Panc1 (cell line): Measurements from ENCODE around the gene ACACA. TPM values are rescaled to one million over a fixed set of nuclear protein-coding genes. Genes with fewer than 3 reads are reported as not detected.

Source experiments
- ATAC-seq: fragments of 200-7000 bp; cut with Tn5 transposase; 2 replicates; pipeline ENCODE4 v1.9.1; 2020; ENCODE audit warnings: mild to moderate bottlenecking, moderate library complexity
- BruUV-seq: library from RNA; stranded (reverse); fragments of 400-500 nt; replicated peaks from 2 replicates; lab custom pipeline; 2021; lab: Mats Ljungman, UMichigan
- CTCF ChIA-PET: fragments of 300-600 bp; sonication (Branson Sonifier 250); formaldehyde crosslinking; loops from one replicate; lab custom pipeline; 2022; ENCODE audit warnings: antibody characterized with exemption; lab: Charles Lee
- POLR2A ChIA-PET: fragments of 300-600 bp; sonication (Branson Sonifier 250); formaldehyde crosslinking; loops from one replicate; lab custom pipeline; 2022; ENCODE audit warnings: antibody characterized with exemption; lab: Charles Lee
- DNase-seq: peaks from one replicate; pipeline ENCODE4 v3.0.0-alpha.2; 2010; ENCODE audit warnings: low read depth, low spot score
- H3K27ac ChIP-seq: 2 replicates; pipeline ENCODE4 v1.5.1; 2011; ENCODE audit warnings: mild to moderate bottlenecking, low read length, inconsistent platforms
- H3K27me3 ChIP-seq: fragments of 200-500 bp; sonication (Bioruptor generic); 2 replicates; pipeline ENCODE4 v1.6.0; 2014; ENCODE audit warnings: low read length, inconsistent platforms; ENCODE audit not compliant: control insufficient read depth, insufficient read depth
- H3K36me3 ChIP-seq: fragments of 200-500 bp; sonication (Bioruptor generic); 2 replicates; pipeline ENCODE4 v1.5.1; 2014; ENCODE audit warnings: inconsistent platforms, mild to moderate bottlenecking, low read length, moderate library complexity; ENCODE audit not compliant: control insufficient read depth, insufficient read depth
- H3K4me1 ChIP-seq: 2 replicates; pipeline ENCODE4 v1.5.1; 2011; ENCODE audit warnings: inconsistent platforms, mild to moderate bottlenecking, low read length, moderate library complexity; ENCODE audit not compliant: control insufficient read depth, insufficient read depth
- H3K4me3 ChIP-seq, 2 experiments: 2 replicates each; pipeline ENCODE4 v1.5.1; 2011 to 2012; ENCODE audit warnings: low read depth in 2 of 2, low read length in 2 of 2, mild to moderate bottlenecking in 2 of 2, inconsistent platforms in 1 of 2, moderate library complexity in 1 of 2
- H3K9me3 ChIP-seq: fragments of 200-500 bp; sonication (Bioruptor generic); 2 replicates; pipeline ENCODE4 v1.5.1; 2014; ENCODE audit warnings: low read depth, mild to moderate bottlenecking, inconsistent platforms, low read length, moderate library complexity; ENCODE audit not compliant: control insufficient read depth, insufficient read depth
- CTCF ChIP-seq: fragments of 450-650 bp; IDR thresholded peaks from 2 replicates; pipeline ENCODE4 v1.5.1; 2017; ENCODE audit warnings: mild to moderate bottlenecking
- POLR2AphosphoS5 ChIP-seq: IDR thresholded peaks from 2 replicates; pipeline ENCODE4 v1.6.1; 2012; ENCODE audit warnings: mild to moderate bottlenecking, low read depth, low read length, moderate library complexity
- REST ChIP-seq, 2 experiments: IDR thresholded peaks; 2 replicates each; pipeline ENCODE4 v1.6.1; 2011 to 2012; ENCODE audit warnings: low read depth in 2 of 2, control low read depth in 1 of 2, low read length in 1 of 2, mild to moderate bottlenecking in 1 of 2, moderate library complexity in 1 of 2; ENCODE audit not compliant: insufficient read depth in 1 of 2
- SIN3A ChIP-seq: IDR thresholded peaks from 2 replicates; pipeline ENCODE4 v1.6.1; 2012; ENCODE audit warnings: low read depth, mild to moderate bottlenecking, low read length, moderate library complexity, borderline replicate concordance; ENCODE audit not compliant: insufficient read depth
- TCF7L2 ChIP-seq: IDR thresholded peaks from 2 replicates; pipeline ENCODE4 v1.6.1; 2011; ENCODE audit warnings: mild to moderate bottlenecking, low read depth, low read length, inconsistent platforms
- in situ Hi-C: cut with HindIII; loops from 2 replicates; pipeline ENCODE4 v1.10.0; 2016; ENCODE audit warnings: low sequenced_read_pairs, low pct_unique_long_range_greater_than_20kb
- intact Hi-C: fragments of 100-400 bp; cut with micrococcal nuclease; formaldehyde crosslinking; loops from one replicate; pipeline ENCODE4 v1.10.0; 2022; ENCODE audit not compliant: unreplicated experiment
- total RNA-seq: library from RNA; stranded (reverse); gene quantifications from one replicate; pipeline ENCODE4 v1.2.1, GENCODE V29; 2021; ENCODE audit not compliant: unreplicated experiment

ACACA gene
- total RNA-seq, 1 experiment from 2014 or later: 131 TPM

- DNase-seq (no peak), ATAC-seq (no peak)
- ChIA-PET CTCF (interaction anchor here (0.5 kb wide), 1 partner anchor 69 kb away, joined by 7 read pairs; no protein-coding TSS in a partner anchor), POLR2A (no interaction called here)
- Histone ChIP-seq H3K9me3 (no peaks in the 10 kb centered on the region), H3K36me3 (no peaks in the 10 kb centered on the region; the same call in 1 of the 2 replicates), H3K4me3 (no peak overlapping the region), H3K27ac (no peak overlapping the region), H3K27me3 (no peaks in the 10 kb centered on the region), H3K4me1 (peaks cover 9% of the 10 kb centered on the region)
- in situ Hi-C loops: no loop called here
- TF ChIP-seq SIN3A (no peak), REST (IDR thresholded peaks at IDR 0.05; ENCODE audit: insufficient read depth in 1 of 2, low read depth in 2 of 2, low read length in 1 of 2) (no peak), CTCF (no peak), TCF7L2 (no peak), POLR2AphosphoS5 (no peak)
- BruUV-seq: no TSS peak
- intact Hi-C loops: no loop called here
These were observed 106.0 kb downstream of the ACACA start for GRCh38 chr17:37300683-37301082.

- H3K9me3 ChIP-seq: no peaks in the 10 kb centered on the region
- H3K4me1 ChIP-seq: peaks cover 9% of the 10 kb centered on the region
- H3K27me3 ChIP-seq: no peaks in the 10 kb centered on the region
- no peak for TF ChIP-seq POLR2AphosphoS5
- no peak for TF ChIP-seq TCF7L2
- TF ChIP-seq CTCF: no peak
- TF ChIP-seq REST (IDR thresholded peaks at IDR 0.05; ENCODE audit: insufficient read depth in 1 of 2, low read depth in 2 of 2, low read length in 1 of 2): no peak
- no peak for TF ChIP-seq SIN3A
- ChIA-PET POLR2A (no interaction called here), CTCF (no interaction called here)
- H3K27ac ChIP-seq: no peak overlapping the region
- BruUV-seq: no TSS peak
- in situ Hi-C loops (no loop called here), intact Hi-C loops (no loop called here)
- H3K36me3 ChIP-seq: no peaks in the 10 kb centered on the region; the same call in 1 of the 2 replicates
- ATAC-seq: no peak
- DNase-seq: no peak
- no peak overlapping the region for H3K4me3 ChIP-seq
These were observed 107.2 kb downstream of the ACACA start for GRCh38 chr17:37299257-37299980.
